Stimulated activated CD8-positive, alpha-beta memory T cell treated with anti-CD3 and anti-CD28 coated beads, Interleukin-7, amount 100 ng/mL, for 24 hours (primary cell): ENCODE measurements around the gene BCL2.
"Not testable (repeated sequence)": the region's sequence is repeated elsewhere in the genome, so short reads cannot be mapped to it uniquely, and the experiment has no call there.

ENCODE experiments used
- DNase-seq: peaks from one replicate; pipeline ENCODE4 v3.0.0-alpha.2; 2020; ENCODE audit warnings: low read depth

Gene BCL2

GRCh38 chr18:63198868-63199742, 120.5 kb downstream of the BCL2 start:
- no peak for DNase-seq

- DNase-seq, result no peak
Observed at GRCh38 chr18:63198098-63198760, 121.3 kb downstream of the BCL2 start.

- DNase-seq, result no peak
Observed at GRCh38 chr18:63197246-63197869, 122.2 kb downstream of the BCL2 start.

- no peak for DNase-seq
Observed at GRCh38 chr18:63195326-63196159, 124.0 kb downstream of the BCL2 start.

GRCh38 chr18:63192885-63193349, 126.7 kb downstream of the BCL2 start:
- no peak for DNase-seq

- DNase-seq, result no peak
Observed at GRCh38 chr18:63192126-63192884, 127.3 kb downstream of the BCL2 start.

GRCh38 chr18:63191413-63191812, 128.2 kb downstream of the BCL2 start:
- no peak for DNase-seq

- not testable (repeated sequence) for DNase-seq
Observed at GRCh38 chr18:63190838-63191237, 128.7 kb downstream of the BCL2 start.

GRCh38 chr18:63189817-63190216, 129.8 kb downstream of the BCL2 start:
- no peak for DNase-seq

- no peak for DNase-seq
Observed at GRCh38 chr18:63189041-63189440, 130.5 kb downstream of the BCL2 start.

GRCh38 chr18:63187791-63188460, 131.6 kb downstream of the BCL2 start:
- DNase-seq, result no peak

GRCh38 chr18:63187223-63187574, 132.4 kb downstream of the BCL2 start:
- DNase-seq, result no peak

- DNase-seq, result no peak
Observed at GRCh38 chr18:63186520-63187222, 132.9 kb downstream of the BCL2 start.

GRCh38 chr18:63185984-63186383, 133.6 kb downstream of the BCL2 start:
- no peak for DNase-seq

GRCh38 chr18:63183952-63184770, 135.4 kb downstream of the BCL2 start:
- no peak for DNase-seq

- DNase-seq, result no peak
Observed at GRCh38 chr18:63183378-63183777, 136.2 kb downstream of the BCL2 start.

- no peak for DNase-seq
Observed at GRCh38 chr18:63182861-63183260, 136.7 kb downstream of the BCL2 start.

- DNase-seq, result no peak
Observed at GRCh38 chr18:63182310-63182772, 137.2 kb downstream of the BCL2 start.

GRCh38 chr18:63181706-63182309, 137.8 kb downstream of the BCL2 start:
- no peak for DNase-seq
